CD4-positive, alpha-beta T cell (primary cell): ENCODE results near the gene SFSWAP. TPM values are rescaled to one million over a fixed set of nuclear protein-coding genes. Genes with fewer than 3 reads are reported as not detected.
A peak's percentile ranks its signal among the peaks of the same experiment; 100 is the strongest.

ENCODE experiments used
- ATAC-seq: fragments of 200-7000 bp; cut with Tn5 transposase; one replicate; pipeline ENCODE4 v1.10.0; 2022; ENCODE audit warnings: mild to moderate bottlenecking; ENCODE audit not compliant: poor library complexity
- CTCF ChIA-PET: fragments of 350-600 bp; sonication (Branson Sonifier 250); formaldehyde crosslinking; loops from one replicate; lab custom pipeline; 2021; ENCODE audit warnings: antibody characterized with exemption, inconsistent platforms; lab: Charles Lee
- POLR2A ChIA-PET: fragments of 350-600 bp; sonication (Branson Sonifier 250); formaldehyde crosslinking; loops from one replicate; lab custom pipeline; 2021; ENCODE audit warnings: antibody characterized with exemption, inconsistent platforms; lab: Charles Lee
- DNase-seq, 14 experiments: peaks; one replicate each; pipeline ENCODE4 v3.0.0-alpha.2; 2013 to 2020; ENCODE audit warnings: mixed read lengths in 2 of 14
- H3K27ac ChIP-seq, 2 donors: one replicate each; pipeline versions ENCODE4 v1.5.1 to v1.7.0; 2013; ENCODE audit warnings: low read length in 2 of 2, low read depth in 1 of 2, mild to moderate bottlenecking in 1 of 2
- H3K27me3 ChIP-seq, 2 experiments: 1 replicate in 1 of 2; 2 replicates in 1 of 2; pipeline versions ENCODE4 v1.6.1 to v1.7.0; 2013; ENCODE audit warnings: low read length in 2 of 2, control low read depth in 1 of 2, mild to moderate bottlenecking in 1 of 2, moderate library complexity in 1 of 2; ENCODE audit not compliant: insufficient read depth in 2 of 2, control insufficient read depth in 1 of 2
- H3K36me3 ChIP-seq: one replicate; pipeline ENCODE4 v1.6.1; 2013; ENCODE audit warnings: low read length, control low read depth; ENCODE audit not compliant: insufficient read depth
- H3K4me1 ChIP-seq: one replicate; pipeline ENCODE4 v1.6.1; 2013; ENCODE audit warnings: low read length, control low read depth; ENCODE audit not compliant: insufficient read depth
- H3K4me3 ChIP-seq: one replicate; pipeline ENCODE4 v1.5.1; 2013; ENCODE audit warnings: mild to moderate bottlenecking, low read length, moderate library complexity
- H3K9me3 ChIP-seq, 2 experiments: 1 replicate in 1 of 2; 2 replicates in 1 of 2; pipeline versions ENCODE4 v1.6.1 to v1.7.0; 2013; ENCODE audit warnings: low read length in 2 of 2, mild to moderate bottlenecking in 2 of 2, control low read depth in 1 of 2, moderate library complexity in 1 of 2; ENCODE audit not compliant: control insufficient read depth in 1 of 2, insufficient read depth in 1 of 2
- H3K27ac Mint-ChIP-seq: one replicate; pipeline ENCODE4 v1.8.0; 2020; ENCODE audit warnings: mixed read lengths
- H3K27me3 Mint-ChIP-seq: one replicate; pipeline ENCODE4 v1.8.0; 2021; ENCODE audit warnings: mixed read lengths
- H3K36me3 Mint-ChIP-seq: one replicate; pipeline ENCODE4 v1.8.0; 2021; ENCODE audit warnings: low read depth, mixed read lengths
- H3K4me1 Mint-ChIP-seq: one replicate; pipeline ENCODE4 v1.8.0; 2021; ENCODE audit warnings: low read depth, mixed read lengths
- H3K4me3 Mint-ChIP-seq: one replicate; pipeline ENCODE4 v1.8.0; 2020; ENCODE audit warnings: mild to moderate bottlenecking, mixed read lengths
- H3K9me3 Mint-ChIP-seq: one replicate; pipeline ENCODE4 v1.8.0; 2020; ENCODE audit warnings: mixed read lengths
- intact Hi-C, 2 experiments: fragments of 100-400 bp; cut with DNase I in 1 of 2; cut with micrococcal nuclease in 1 of 2; formaldehyde crosslinking; loops; one replicate each; pipeline versions ENCODE4 v1.15.1 to v1.9.0; 2023 to 2025; cut with DNase I, micrococcal nuclease
- total RNA-seq, 174 experiments: library from RNA in 2 of 174; stranded (reverse) in 2 of 174; gene quantifications; one replicate each; pipeline ENCODE4 v1.2.3 and lab custom pipeline; 2021 to 2026
- TF ChIP-seq, protein P1 (sequence below): fragments of 200-600 bp; IDR thresholded peaks from one replicate; pipeline ENCODE4 v1.8.0; 2022; ENCODE audit warnings: antibody characterized with exemption, mild to moderate bottlenecking

SFSWAP gene
- total RNA-seq, 2 experiments from 2014 or later, result 88.7 to 98.4 TPM

- no peak overlapping the region for H3K27ac ChIP-seq
- POLR2A ChIA-PET, result no interaction called here
- intact Hi-C loops, result no loop called here
- Mint-ChIP-seq H3K4me3 (no peak overlapping the region), H3K27me3 (peaks cover 6% of the 10 kb centered on the region), H3K27ac (no peak overlapping the region), H3K9me3 (no peaks in the 10 kb centered on the region), H3K4me1 (no peaks in the 10 kb centered on the region), H3K36me3 (no peaks in the 10 kb centered on the region)
- no peaks in the 10 kb centered on the region for H3K9me3 ChIP-seq
- H3K36me3 ChIP-seq, result no peaks in the 10 kb centered on the region
- no peak overlapping the region for H3K4me3 ChIP-seq
- no peak for ATAC-seq
- CTCF ChIA-PET, result no interaction called here
- H3K4me1 ChIP-seq, result no peaks in the 10 kb centered on the region
- peak in 3 of 14 experiments; percentile 13 to 64 (median 48) for DNase-seq
- H3K27me3 ChIP-seq, result no peaks in the 10 kb centered on the region
- TF ChIP-seq, protein P1, sequence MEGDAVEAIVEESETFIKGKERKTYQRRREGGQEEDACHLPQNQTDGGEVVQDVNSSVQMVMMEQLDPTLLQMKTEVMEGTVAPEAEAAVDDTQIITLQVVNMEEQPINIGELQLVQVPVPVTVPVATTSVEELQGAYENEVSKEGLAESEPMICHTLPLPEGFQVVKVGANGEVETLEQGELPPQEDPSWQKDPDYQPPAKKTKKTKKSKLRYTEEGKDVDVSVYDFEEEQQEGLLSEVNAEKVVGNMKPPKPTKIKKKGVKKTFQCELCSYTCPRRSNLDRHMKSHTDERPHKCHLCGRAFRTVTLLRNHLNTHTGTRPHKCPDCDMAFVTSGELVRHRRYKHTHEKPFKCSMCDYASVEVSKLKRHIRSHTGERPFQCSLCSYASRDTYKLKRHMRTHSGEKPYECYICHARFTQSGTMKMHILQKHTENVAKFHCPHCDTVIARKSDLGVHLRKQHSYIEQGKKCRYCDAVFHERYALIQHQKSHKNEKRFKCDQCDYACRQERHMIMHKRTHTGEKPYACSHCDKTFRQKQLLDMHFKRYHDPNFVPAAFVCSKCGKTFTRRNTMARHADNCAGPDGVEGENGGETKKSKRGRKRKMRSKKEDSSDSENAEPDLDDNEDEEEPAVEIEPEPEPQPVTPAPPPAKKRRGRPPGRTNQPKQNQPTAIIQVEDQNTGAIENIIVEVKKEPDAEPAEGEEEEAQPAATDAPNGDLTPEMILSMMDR, result no peak
Observed at GRCh38 chr12:131818821-131819585, 108.1 kb downstream of the SFSWAP start.

GRCh38 chr12:131824450-131824849 lies 113.6 kb downstream of the SFSWAP start:
- intact Hi-C loops, result no loop called here
- Mint-ChIP-seq H3K27me3 (peaks cover 45% of the 10 kb centered on the region), H3K9me3 (no peaks in the 10 kb centered on the region)

DNA sequence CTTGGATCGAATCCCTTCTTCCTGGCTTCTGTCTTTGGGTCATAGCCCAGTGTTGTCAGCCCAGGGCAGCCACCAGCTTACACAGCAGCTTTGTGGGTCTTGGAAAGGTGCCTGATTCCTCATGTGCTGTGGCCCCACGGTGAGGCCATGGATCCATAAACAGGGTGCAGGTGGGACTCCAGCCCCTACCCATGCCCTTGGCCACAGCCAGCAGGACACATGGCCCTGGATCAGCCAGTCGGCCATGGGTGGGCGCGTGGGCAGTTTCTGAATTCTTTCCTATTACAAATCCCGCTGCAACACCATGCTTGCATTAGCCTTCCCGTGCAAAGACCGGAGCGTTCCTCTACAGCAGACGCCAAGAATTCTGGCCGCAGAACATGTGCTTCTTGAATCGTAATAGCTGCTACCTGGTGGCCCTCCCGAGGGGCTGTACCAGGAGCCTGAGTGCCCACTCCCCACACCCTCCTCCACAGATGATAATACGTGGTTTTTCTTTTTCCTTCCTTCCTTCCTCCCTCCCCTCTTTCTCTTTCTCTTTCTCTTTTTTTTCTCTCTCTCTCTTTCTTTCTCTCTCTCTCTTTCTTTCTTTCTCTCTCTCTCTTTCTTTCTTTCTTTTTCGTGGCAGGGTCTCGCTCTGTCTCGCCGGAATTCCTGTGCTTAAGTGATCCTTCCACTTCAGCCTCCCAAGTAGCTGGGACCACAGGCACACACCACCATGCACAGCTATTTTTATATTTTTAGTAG lies 114.4 kb downstream of the SFSWAP start:
- Histone ChIP-seq H3K27me3 (peaks cover 20 to 38% of the 10 kb centered on the region in 2 experiments), H3K36me3 (no peaks in the 10 kb centered on the region), H3K4me3 (no peak overlapping the region), H3K27ac (no peak overlapping the region), H3K9me3 (peaks cover 0 to 11% of the 10 kb centered on the region in 2 experiments), H3K4me1 (peaks cover 21% of the 10 kb centered on the region)
- POLR2A ChIA-PET, result no interaction called here
- peaks cover 49% of the 10 kb centered on the region for H3K27me3 Mint-ChIP-seq
- no peaks in the 10 kb centered on the region for H3K36me3 Mint-ChIP-seq
- DNase-seq (no peak), ATAC-seq (no peak)
- peaks cover 6% of the 10 kb centered on the region for H3K4me1 Mint-ChIP-seq
- H3K4me3 Mint-ChIP-seq, result peak overlapping the region; percentile 20
- H3K9me3 Mint-ChIP-seq, result no peaks in the 10 kb centered on the region
- TF ChIP-seq, protein P1, result no peak
- CTCF ChIA-PET, result no interaction called here
- intact Hi-C loops, result no loop called here
- H3K27ac Mint-ChIP-seq, result no peak overlapping the region

More at GRCh38 chr12:131824450-131824849, 113.6 kb downstream of the SFSWAP start:
- ATAC-seq (no peak), DNase-seq (no peak)
- Mint-ChIP-seq H3K4me1 (peaks cover 4% of the 10 kb centered on the region), H3K4me3 (no peak overlapping the region), H3K36me3 (no peaks in the 10 kb centered on the region), H3K27ac (no peak overlapping the region)
- Histone ChIP-seq H3K27ac (no peak overlapping the region), H3K4me1 (peaks cover 12% of the 10 kb centered on the region), H3K27me3 (peaks cover 14 to 30% of the 10 kb centered on the region in 2 experiments), H3K9me3 (peaks cover 0 to 5% of the 10 kb centered on the region in 2 experiments), H3K4me3 (no peak overlapping the region), H3K36me3 (no peaks in the 10 kb centered on the region)
- CTCF ChIA-PET, result no interaction called here
- TF ChIP-seq, protein P1, result no peak
- POLR2A ChIA-PET, result no interaction called here
